Esophagus squamous epithelium (tissue), 5 donors: Measurements from ENCODE around the gene SPOCK1. TPM values are rescaled to one million over a fixed set of nuclear protein-coding genes. Genes with fewer than 3 reads are reported as not detected.
"Not testable (repeated sequence)": the region's sequence is repeated elsewhere in the genome, so short reads cannot be mapped to it uniquely, and the experiment has no call there.

Source experiments
- DNase-seq: peaks from one replicate; lab custom pipeline; 2025; lab: John Stamatoyannopoulos, UW
- H3K27ac ChIP-seq, 4 donors: fragments of 200-600 bp; sonication (generic); one replicate each; pipeline ENCODE4 v1.5.1; 2016 to 2019; ENCODE audit warnings: mild to moderate bottlenecking in 1 of 4
- H3K27me3 ChIP-seq, 4 donors: fragments of 200-600 bp; sonication (generic); 1 replicate in 3 of 4; 2 replicates in 1 of 4; pipeline versions ENCODE4 v1.5.1 to v1.6.0; 2017 to 2021; ENCODE audit warnings: antibody characterized with exemption in 1 of 4
- H3K36me3 ChIP-seq, 3 donors: fragments of 200-600 bp; sonication (generic); one replicate each; pipeline ENCODE4 v1.5.1; 2016 to 2019
- H3K4me1 ChIP-seq, 3 donors: fragments of 200-600 bp; sonication (generic); one replicate each; pipeline ENCODE4 v1.5.1; 2017 to 2019
- H3K4me3 ChIP-seq, 4 donors: fragments of 200-600 bp; sonication (generic); 1 replicate in 3 of 4; 2 replicates in 1 of 4; pipeline ENCODE4 v1.5.1; 2016 to 2019; ENCODE audit warnings: mild to moderate bottlenecking in 2 of 4, moderate library complexity in 1 of 4
- H3K9me3 ChIP-seq, 3 donors: fragments of 200-600 bp; sonication (generic); one replicate each; pipeline ENCODE4 v1.5.1; 2016 to 2019
- POLR2A ChIP-seq, 4 donors: fragments of 450-650 bp; IDR thresholded peaks; one replicate each; pipeline ENCODE4 v1.6.1; 2017; ENCODE audit warnings: antibody characterized with exemption in 4 of 4, mild to moderate bottlenecking in 4 of 4, moderate library complexity in 3 of 4
- WGBS, 2 donors: methylation state at CpG; one replicate each; pipeline ENCODE4 v1.1.5; 2018; 5-methylcytosine and 5-hydroxymethylcytosine counted together
- intact Hi-C: fragments of 100-400 bp; cut with DNase I; formaldehyde crosslinking; loops from one replicate; pipeline ENCODE4 v1.15.0; 2022
- total RNA-seq, 4 donors: library from RNA; depleted of rRNA; stranded (reverse); fragments of >200 nt; gene quantifications; one replicate each; pipeline ENCODE4 v1.1.0, GENCODE V29; 2016
- TF ChIP-seq, protein P1 (sequence below), 6 experiments: fragments of 450-650 bp in 4 of 6; fragments of 200-600 bp in 2 of 6; sonication (generic) in 2 of 6; IDR thresholded peaks; one replicate each; pipeline ENCODE4 v1.5.1; 2016 to 2019; ENCODE audit warnings: antibody characterized with exemption in 6 of 6, mild to moderate bottlenecking in 4 of 6, moderate library complexity in 4 of 6
- donor health status: DM: yes; HTN: yes; CAD: no.

Gene SPOCK1
- total RNA-seq, 4 donors from 2014 or later: 0.99 to 21.9 (median 8.1) TPM

- no peaks in the 10 kb centered on the region for H3K36me3 ChIP-seq
- H3K9me3 ChIP-seq: no peaks in the 10 kb centered on the region
- no peak overlapping the region for H3K4me3 ChIP-seq
- 53 to 64% methylated on average over 3 of the region's 3 CpGs for WGBS, 2 donors
- intact Hi-C loops: loop anchor here (10.0 kb wide), 1 partner anchor 157 kb away; no protein-coding TSS in a partner anchor
- H3K27me3 ChIP-seq: peaks cover 0 to 52% (median 2%) of the 10 kb centered on the region in 4 donors
- TF ChIP-seq POLR2A (IDR thresholded peaks at IDR 0.05): no peak
- TF ChIP-seq, protein P1, sequence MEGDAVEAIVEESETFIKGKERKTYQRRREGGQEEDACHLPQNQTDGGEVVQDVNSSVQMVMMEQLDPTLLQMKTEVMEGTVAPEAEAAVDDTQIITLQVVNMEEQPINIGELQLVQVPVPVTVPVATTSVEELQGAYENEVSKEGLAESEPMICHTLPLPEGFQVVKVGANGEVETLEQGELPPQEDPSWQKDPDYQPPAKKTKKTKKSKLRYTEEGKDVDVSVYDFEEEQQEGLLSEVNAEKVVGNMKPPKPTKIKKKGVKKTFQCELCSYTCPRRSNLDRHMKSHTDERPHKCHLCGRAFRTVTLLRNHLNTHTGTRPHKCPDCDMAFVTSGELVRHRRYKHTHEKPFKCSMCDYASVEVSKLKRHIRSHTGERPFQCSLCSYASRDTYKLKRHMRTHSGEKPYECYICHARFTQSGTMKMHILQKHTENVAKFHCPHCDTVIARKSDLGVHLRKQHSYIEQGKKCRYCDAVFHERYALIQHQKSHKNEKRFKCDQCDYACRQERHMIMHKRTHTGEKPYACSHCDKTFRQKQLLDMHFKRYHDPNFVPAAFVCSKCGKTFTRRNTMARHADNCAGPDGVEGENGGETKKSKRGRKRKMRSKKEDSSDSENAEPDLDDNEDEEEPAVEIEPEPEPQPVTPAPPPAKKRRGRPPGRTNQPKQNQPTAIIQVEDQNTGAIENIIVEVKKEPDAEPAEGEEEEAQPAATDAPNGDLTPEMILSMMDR (IDR thresholded peaks at IDR 0.05): no peak
- peaks cover 5 to 13% (median 10%) of the 10 kb centered on the region in 3 donors for H3K4me1 ChIP-seq
- DNase-seq: no peak
- H3K27ac ChIP-seq: no peak overlapping the region
Observed at GRCh38 chr5:137501846-137502406, 2.8 kb upstream of the SPOCK1 start.

DNA sequence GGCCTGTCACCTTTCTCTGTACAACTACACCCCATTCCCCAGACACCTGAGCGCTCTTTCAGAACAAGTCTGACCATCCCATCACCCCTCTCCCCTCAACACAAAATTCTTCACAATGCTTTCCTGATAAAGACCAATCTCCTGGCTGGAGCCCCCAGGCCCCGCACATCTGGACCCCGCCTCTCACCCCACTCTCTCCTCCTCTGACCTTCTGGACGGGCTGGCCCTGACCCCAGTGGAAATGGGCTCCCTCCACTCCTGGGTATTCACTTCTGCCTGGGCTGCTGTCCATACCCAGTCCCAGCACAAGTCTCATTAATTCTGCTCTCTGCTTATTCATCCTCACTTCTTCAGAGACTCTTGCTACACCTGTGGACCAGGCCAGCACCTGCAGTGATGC is 2.1 kb upstream of the SPOCK1 start:
- TF ChIP-seq, protein P1 (IDR thresholded peaks at IDR 0.05): no peak
- TF ChIP-seq POLR2A (IDR thresholded peaks at IDR 0.05): no peak
- H3K4me3 ChIP-seq: no peak overlapping the region
- peaks cover 0 to 59% (median 2%) of the 10 kb centered on the region in 4 donors for H3K27me3 ChIP-seq
- no peak overlapping the region for H3K27ac ChIP-seq
- WGBS, 2 donors: 54 to 60% methylated on average over 4 of the region's 4 CpGs
- no peaks in the 10 kb centered on the region for H3K36me3 ChIP-seq
- intact Hi-C loops: loop anchor here (10.0 kb wide), 1 partner anchor 156 kb away; no protein-coding TSS in a partner anchor
- DNase-seq: no peak
- peaks cover 5 to 13% (median 10%) of the 10 kb centered on the region in 3 donors for H3K4me1 ChIP-seq
- H3K9me3 ChIP-seq: no peaks in the 10 kb centered on the region

DNA sequence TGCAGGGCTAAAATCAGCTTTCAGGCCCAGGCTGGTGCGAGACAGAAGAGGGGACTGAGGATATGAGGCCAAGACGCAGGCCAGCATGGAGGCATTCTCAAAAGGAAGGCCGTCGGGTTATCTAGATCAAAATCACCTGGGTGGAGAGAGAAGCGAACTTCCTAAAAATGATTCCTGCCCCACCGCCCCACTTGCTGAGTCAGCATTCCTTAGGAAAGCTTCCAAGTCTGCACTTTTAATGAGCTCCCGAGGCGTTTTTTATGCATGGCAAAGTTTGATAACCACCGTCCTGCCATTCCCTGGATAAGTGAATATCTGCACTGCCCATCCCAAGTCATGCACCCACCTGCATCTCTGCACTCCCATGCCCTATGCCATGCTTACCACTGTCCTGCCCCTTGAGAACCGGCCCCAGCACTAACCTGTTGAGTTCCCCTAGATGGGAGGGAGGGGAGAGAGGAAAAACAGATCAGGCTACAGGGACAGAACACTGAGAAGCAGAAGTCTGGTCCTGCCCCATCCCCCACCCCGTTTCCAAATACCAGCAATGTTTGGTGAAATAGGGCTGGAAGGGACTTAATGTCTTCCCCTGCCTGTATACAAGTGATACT is 1.6 kb upstream of the SPOCK1 start:
- DNase-seq: no peak
- H3K27ac ChIP-seq: no peak overlapping the region
- peaks cover 0 to 63% (median 2%) of the 10 kb centered on the region in 4 donors for H3K27me3 ChIP-seq

GRCh38 chr5:137499506-137499847 is 351 bp upstream of the SPOCK1 start:
- Histone ChIP-seq H3K27me3 (peaks cover 0 to 64% (median 2%) of the 10 kb centered on the region in 4 donors), H3K4me1 (peaks cover 5 to 13% (median 10%) of the 10 kb centered on the region in 3 donors)
- WGBS, 2 donors: no CpG with 5 or more reads among the region's 5 CpGs
- H3K9me3 ChIP-seq, H3K27ac ChIP-seq, H3K36me3 ChIP-seq, DNase-seq, H3K4me3 ChIP-seq: not testable (repeated sequence)
- intact Hi-C loops: loop anchor here (5.0 kb wide), 1 partner anchor 177 kb away; no protein-coding TSS in a partner anchor

More for the DNA sequence above, 1.6 kb upstream of the SPOCK1 start:
- TF ChIP-seq, protein P1 (IDR thresholded peaks at IDR 0.05): no peak
- H3K4me1 ChIP-seq: peaks cover 5 to 13% (median 10%) of the 10 kb centered on the region in 3 donors
- no peaks in the 10 kb centered on the region for H3K9me3 ChIP-seq
- H3K4me3 ChIP-seq: no peak overlapping the region
- WGBS, 2 donors: 80% methylated on average over 8 to 10 of the region's 11 CpGs
- intact Hi-C loops: loop anchor here (10.0 kb wide), 1 partner anchor 156 kb away; no protein-coding TSS in a partner anchor
- H3K36me3 ChIP-seq: no peaks in the 10 kb centered on the region

DNA sequence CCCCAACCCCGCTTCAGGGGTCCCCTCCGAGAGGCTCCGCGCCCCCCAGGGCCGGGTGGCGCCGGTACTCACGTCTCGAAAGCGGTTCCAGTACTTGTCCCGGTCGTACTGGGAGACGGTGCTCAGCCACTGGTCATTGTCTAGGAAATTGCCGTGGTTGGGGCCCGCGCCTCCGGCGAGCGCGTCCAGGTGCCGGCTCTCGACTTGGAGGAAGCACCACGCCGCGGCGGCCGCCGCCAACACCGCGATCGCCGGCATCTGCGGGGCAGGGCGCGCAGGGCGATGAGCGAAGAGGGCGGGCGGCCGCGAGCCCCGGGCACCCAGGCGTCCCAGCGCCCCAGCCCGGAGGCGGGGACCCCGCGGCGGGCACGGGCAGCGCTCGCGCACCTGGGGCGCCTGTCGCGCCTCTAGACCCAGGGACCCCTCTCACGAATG is 808 bp downstream of the SPOCK1 start:
- no peak for TF ChIP-seq POLR2A (IDR thresholded peaks at IDR 0.05)
- TF ChIP-seq, protein P1 (IDR thresholded peaks at IDR 0.05): no peak
- no peak overlapping the region for H3K27ac ChIP-seq
- H3K9me3 ChIP-seq: no peaks in the 10 kb centered on the region
- peak overlapping the region; percentile 18 to 70 (median 42) for H3K4me3 ChIP-seq
- no peak for DNase-seq
- WGBS, 2 donors: 18% methylated on average over 6 of the region's 57 CpGs; no CpG with 5 or more reads in 1 of the 2 donors
- intact Hi-C loops: loop anchor here (5.0 kb wide), 1 partner anchor 176 kb away; no protein-coding TSS in a partner anchor
- H3K4me1 ChIP-seq: peaks cover 5 to 13% (median 10%) of the 10 kb centered on the region in 3 donors
- peaks cover 0 to 60% (median 2%) of the 10 kb centered on the region in 4 donors for H3K27me3 ChIP-seq
- H3K36me3 ChIP-seq: no peaks in the 10 kb centered on the region
